Non-pigmented ciliary epithelial cell (primary cell): ENCODE results near the gene DLX5.

Source experiments
- DNase-seq: peaks from one replicate; pipeline ENCODE4 v3.0.0-alpha.2; 2010; ENCODE audit warnings: low read depth

Gene DLX5

DNA sequence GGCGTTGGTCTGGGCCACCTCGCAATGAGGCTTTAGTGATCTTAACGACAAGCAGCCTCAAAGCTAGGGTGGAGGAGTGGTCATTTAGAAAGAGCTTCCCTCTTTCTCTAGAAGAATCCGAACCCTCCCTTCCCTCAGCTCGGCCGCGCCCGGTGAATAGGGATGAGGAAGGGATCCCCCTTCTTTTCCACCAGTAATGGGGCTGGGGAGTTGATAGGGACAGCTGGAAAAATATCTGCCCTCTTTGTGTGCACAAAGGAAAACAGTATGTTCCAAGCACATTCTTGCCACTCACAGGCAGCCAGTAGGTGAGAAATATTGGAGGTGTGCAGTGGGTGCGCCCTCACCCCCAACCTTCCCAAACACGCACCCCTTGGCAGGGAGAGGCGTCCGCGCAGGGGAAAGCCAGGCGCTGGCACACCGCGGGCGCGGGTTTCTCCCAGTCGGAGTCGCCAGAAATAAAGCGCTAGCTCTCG lies 6.5 kb downstream of the DLX5 start:
- DNase-seq, result no peak

DNA sequence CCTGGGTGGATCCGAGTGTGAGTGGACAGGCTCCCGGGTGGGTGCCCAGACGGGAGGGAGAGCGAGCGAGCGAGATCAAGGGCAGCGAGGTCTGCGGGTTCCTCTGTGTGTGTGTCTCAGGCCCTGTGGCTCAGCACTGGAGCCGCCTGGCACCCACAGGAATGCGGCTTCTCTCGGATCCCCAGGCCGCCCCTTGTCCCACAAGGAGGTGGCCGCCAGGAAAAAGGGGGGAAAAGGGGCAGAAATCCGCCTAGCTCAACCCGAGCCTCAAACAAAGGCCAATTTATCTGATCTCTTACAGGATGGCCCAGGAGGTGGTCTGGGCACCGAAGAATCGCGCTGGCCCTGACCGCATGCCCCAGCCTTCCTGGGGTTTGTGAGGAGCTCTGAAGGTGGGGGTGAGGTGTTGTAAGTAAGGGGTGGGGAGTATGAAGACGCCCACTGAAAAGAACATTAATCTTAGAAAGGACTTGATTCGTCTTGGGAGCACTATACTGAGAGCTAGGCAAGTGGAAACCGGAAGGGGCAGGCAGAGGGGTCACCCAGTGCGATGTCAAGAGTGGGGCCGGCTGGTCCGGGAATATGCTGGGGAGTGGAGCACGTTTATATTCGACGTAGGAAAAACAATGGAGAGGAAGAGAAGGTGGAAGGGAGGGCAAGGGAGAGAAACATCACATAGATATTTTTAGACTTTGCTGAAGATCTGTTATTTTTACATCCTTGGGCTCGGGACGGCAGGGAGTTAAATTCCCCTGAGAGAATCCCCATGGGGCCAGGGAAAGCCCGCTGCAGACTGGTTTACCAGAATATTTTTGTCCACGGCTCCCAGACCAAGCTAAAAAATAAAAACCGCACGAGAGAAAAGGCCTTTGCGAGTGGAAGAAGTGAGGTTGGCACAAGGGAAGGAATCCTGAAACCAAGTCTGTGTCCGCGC lies 7.2 kb downstream of the DLX5 start:
- no peak for DNase-seq

DNA sequence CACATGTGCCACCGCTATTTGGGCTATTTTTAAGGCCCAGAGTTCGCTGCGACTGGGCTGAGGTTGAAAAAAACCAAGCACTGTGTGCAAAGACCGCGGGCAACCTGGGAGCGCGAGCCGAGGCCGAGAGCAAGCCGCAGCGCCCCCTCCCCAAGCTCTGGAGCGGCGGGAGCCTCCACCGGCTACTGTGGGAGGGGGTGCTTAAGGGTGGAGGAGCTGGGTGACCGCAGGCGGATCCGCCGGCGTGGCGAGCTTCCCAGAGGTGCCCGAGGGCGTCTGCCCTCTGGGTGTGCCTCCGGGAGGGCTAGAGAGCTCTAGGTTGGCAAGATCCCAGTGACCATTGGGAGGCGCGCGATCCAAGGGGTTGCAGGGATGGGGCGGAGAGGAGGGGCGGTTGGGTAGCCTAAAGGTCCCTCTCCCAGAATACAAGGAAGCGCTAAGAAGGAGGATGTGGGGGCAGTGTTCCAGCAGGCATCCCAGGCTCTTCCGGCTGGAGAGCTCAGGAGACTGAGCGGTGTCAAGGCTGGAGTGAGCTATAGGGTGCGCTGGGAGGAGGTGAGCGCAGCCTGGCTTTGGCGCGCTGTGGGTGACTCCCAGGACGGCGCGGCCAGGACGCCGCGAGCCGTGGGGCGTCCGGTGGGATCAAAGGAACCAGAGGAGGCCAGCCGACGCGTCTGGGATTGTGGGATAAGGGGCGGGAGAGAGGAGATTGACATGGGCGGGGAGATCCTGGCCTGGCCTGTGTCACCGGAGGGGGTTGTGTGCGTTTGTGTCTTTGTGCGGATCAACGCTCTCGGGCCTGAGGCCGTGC lies 8.0 kb downstream of the DLX5 start:
- no peak for DNase-seq

DNA sequence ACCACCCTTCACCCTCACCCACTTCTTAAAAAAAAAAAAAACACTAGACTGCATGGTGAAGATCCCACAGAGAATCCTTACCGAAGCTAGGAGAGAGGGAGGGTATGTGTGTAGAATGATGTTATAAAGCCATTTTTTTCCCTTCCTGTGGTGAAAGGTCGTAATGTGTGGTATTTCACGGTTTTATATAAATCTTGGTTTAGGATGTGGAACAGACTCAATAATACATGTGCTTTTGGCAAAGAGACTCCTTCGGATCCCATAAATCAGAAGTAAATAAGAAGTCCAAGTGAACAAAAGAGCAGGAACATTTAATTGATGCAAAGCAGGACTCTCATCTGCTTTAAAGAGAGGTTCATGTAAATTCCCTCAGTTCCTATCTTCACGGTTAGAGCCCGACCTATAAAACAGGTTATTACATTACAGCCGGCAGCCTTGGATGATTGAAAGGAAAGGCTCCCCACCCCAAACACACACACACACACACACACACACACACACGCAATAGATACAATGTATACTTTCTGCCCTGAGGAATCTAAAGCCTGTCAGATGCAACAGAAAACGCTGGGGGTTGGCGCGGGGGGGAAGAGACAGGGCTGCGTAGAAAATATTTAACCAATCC lies 8.8 kb downstream of the DLX5 start:
- DNase-seq, result no peak

DNA sequence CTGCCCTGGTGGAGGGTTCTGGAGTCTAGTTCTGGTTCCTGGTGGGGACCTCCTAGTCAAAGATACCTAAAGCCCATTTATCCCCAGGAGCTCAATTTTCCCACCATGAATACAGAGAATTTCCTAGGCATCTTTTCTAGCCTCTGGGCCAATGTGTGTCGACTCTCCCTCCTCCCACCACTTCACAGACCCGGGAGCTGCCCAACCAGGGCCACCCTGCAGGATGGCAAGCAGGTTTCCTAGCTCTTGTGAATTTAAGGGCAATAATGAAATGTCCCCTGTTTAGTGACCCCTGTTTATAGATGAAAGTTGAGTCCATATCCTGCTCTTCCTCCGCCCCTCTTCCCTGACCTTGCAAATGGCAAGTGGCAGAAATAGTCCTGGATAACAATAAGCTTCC lies 9.4 kb downstream of the DLX5 start:
- no peak for DNase-seq

DNA sequence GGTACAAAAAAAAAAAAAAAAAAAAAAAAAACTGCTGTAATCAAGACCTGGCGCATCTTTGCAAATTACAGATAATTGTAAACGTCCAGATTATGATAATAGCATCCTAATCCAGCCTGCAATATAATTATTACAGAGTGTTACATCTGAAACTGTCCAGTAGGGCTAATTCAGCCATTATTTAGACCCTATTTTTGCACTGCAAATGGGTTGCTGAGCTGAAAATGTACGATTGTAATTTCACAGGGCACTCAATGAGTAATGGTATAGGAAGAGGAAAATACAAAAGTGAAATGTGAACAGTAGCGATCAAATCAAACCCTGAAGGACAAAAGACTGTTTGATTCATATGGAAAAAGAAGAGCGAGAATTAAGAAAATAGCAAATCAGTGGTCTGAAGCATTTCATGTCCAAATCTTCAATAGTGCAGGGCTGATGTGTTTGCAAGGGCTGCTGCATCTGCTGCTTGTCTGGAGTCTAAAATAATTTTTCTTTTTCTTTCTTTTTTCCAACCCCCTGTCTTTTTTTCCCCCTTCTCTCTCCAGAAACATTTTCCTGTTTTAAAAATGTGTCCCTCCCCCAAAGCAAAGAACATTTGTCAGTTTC lies 10.4 kb downstream of the DLX5 start:
- DNase-seq, result no peak

DNA sequence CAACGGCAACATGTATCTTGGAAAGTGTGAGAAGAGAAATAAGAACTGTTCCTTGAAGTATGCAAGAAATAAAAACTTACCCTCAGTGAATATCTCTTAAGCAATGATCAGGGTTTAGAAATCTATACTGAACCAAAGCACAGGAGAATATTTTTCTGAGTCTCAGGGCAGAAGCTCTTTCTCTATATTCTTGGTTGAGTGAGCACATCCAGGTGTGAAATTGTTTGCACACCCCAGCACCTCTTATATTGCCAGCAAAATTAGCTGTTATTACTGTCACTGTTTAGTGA lies 10.8 kb downstream of the DLX5 start:
- DNase-seq, result no peak

DNA sequence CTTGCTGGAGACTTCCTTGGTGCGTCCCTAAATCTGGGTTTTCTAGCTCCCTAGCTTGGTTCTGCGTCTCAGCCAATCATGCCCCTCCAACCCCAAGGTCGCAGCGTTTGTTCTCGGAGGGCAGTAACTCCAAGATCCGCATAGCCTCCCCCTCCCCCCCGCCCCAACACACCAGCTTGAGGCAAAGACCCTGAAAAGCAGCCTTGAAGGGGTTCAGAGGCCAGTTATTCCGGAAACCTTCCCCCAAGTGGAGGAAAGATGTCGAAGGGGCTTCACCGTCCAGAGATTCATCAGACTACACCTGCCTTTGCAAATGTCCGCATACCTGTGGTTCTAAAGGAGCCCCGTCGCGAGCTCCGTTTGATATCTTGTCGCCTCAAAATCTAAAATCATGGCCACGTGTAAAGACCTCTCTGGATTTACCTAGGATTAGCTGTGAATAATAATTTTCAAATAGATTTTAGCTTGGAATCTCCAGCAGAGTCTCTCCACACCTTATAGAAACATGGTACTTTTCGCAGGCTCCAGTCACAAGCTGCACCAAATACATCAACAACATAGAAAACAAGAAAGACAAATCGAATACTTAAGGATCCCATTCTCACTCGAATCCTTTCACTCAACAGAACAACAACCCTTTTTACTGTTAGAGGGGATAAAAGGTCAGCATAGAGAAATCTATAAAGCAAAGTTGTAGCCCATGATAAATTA lies 11.3 kb downstream of the DLX5 start:
- DNase-seq, result no peak

DNA sequence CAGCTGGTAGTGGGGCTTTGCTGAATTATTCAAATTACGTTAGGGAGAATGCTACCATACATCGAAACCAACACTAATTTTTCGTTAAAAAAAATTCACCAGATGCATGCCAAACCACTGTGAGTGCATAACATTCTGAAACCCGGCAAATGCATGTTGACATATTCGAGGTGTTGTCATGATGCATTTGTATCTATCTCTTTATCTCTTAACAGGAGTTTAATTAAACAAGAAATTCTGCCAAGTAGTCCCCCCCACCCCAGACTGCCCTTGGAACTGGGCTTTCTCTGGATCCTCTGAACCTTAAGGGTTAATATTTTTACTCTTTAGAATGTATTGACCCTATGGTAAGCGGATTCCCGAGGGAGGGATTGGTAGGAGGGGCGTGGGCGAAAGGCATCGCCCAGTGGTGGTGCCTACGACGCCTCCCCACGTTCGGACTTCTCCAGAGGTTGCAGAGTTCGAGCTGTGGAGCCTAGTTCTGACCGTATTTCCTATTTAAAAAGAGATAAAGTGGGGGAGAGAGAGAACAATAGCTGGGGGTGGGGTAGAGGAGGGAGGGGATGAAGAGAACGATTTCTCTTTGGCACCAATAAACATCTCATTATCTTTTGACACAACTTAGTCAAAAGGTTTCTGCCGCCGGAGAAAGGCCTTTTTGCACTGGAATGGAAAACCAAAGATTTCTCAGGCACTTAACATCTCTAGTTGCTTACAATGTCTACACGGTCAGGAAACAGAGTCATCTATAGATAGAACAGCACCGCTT lies 12.1 kb downstream of the DLX5 start:
- no peak for DNase-seq

DNA sequence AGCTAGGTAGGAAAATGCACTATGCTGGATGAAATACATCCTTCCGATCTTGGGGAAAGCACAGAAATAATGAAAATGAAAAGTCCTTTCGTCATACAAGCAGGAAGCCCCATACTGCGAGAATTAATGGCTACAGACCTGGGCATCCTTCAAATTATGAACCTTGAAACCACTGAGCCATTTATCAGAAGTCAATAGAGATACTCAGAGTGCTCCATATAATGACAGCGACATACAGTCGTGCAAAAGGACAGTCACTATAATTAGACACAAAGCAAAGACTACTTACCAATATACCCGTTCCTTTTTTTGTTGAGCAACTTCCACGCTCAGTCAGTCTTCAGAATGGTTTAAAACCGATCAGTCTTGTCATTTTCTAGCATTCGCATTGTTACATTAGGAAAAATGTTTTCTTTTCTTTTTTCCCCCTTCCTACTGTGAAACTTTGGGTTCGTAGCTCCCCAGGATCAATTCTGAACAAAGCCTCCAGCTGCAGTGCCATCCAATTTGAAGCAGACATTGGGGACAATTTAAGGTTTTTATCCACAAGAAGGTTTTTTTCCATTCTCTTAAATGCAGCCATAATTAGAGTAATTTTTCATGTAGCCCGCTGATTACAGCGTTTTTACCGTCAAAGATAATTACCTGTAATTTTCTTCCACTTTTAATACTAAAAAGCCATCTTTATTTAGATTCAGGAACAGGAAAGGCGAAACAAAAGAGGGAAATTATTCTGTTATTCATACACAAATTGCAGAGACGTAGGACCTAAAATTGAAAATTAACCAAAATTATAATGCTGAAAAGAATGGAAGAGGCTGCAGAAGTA lies 12.9 kb downstream of the DLX5 start:
- DNase-seq, result no peak

DNA sequence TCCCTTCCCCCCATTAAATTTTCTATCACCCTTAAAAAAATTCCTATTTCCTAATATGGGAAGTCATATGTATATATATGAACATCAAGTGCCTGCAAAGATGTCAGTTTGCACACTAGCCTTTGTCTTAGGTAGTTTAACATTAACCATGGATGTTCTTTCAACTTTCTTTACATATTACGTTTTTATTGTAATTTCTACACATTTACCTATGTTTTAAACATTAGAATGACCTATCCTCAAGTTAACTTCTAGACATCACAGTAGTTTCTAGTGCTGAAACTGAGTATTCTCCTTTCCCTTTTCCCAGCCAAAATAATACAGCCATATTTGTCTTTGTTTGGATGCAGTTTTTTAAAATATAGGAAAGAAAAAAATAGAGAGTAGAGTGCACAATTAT lies 13.5 kb downstream of the DLX5 start:
- no peak for DNase-seq

DNA sequence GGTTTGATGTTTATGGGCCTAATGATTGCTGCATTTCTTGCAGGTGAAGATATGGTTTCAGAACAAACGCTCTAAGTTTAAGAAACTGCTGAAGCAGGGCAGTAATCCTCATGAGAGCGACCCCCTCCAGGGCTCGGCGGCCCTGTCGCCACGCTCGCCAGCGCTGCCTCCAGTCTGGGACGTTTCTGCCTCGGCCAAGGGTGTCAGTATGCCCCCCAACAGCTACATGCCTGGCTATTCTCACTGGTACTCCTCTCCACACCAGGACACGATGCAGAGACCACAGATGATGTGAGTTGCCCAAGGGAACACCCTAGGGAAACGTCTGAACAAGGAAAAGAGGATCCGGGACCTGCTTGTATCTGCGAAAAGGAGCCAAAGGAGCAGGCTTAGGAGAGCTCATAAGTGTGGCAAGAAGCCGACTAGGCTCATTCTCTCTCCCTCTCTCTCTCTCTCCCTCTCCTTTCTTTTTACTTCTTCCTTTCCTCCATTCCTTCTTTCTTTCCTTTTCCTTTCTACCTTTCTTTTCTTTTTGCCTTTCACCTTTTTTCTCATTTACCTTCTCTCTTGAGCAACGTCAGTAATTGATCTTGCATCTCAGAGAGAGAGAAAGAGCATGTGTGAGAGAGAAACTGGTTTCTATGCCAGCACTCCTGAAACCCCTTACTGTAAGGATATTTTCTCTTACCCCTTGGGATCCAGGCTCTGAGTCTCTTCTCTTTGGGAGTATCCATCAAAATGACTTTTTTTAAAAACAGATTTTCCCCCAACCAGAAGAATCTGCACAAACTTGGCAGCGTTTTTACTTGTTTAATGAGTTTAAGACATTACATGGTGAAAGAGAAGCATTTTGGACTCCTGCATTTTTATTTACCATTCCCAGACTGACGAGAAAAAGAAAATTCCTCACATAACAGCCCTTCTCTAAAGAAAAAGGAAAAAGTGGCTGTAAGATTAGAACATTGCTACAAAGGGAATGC lies 14.6 kb downstream of the DLX5 start:
- no peak for DNase-seq

DNA sequence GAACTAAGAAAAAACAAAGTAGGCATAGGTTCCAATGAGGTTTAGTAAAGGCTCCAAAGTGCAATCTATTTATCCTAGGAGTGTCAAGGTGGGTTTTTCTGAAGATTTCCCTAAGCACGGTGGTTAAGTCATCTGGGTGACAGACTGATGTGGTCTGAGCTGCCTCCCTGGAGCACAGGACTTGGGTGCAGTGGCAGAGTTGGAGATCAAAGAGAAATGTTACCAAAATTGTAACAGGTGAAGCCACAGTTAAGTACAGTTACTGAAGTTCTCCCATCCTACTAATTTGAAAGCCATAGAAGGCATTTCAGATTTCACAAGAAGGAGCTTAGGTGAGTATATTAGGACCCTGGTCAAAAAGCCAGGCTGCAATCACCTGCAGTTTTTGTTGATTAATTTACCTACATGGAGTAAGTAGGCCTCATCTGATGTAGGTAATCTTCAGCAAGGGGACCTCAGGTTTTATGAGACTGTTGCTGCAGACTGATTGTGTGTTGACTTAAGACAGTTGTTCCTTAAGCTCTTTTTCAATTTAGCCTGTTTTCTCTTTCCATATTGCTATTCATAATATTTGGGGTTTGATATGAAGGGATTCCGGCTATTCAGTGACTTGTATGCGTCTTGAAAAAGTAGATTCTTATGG lies 16.2 kb downstream of the DLX5 start:
- DNase-seq, result no peak

DNA sequence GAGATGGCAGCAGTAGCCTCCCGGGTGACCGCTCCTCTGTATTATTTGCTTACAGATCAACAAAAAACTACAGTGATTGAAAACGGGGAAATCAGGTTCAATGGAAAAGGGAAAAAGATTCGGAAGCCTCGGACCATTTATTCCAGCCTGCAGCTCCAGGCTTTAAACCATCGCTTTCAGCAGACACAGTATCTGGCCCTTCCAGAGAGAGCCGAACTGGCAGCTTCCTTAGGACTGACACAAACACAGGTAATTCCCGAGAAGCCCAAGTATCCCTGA lies 17.1 kb downstream of the DLX5 start:
- DNase-seq, result no peak

DNA sequence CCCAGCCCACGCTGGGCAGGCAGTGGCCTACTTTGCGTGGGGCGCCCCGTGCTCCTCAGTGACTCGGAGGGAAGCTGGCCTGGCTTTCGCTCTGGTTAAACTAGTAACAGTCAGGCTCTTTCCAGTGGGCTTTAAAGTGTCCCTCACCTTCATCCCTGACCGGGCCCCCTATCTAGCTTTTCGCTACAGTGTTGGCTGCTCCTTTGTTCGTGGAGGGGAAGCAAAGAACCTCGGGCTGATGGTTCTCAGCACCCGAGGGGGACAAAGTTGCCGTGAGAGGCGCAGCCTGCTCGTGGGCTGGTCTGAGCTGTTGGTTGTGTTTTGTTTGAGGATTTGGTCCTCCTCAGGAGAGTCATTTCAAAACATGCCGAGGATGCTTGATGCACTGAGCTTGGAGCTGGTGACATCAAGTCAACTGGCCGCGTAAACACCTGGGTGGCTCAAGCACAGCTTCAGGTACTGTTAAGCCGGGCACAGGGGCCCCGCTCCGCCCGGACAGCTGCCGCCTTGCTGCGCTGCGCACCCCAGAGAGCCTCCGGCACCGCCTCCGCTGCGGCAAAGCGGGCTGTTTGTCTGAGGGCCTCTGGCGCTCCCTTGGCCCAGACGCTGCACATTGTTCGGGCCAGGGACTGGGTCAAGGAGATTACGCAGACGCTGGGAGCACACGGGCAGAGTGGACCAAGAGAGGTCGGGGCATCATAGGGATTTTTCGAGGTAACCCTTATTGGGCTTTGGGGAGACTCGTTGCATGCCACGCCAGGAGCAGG lies 17.6 kb downstream of the DLX5 start:
- DNase-seq, result no peak

DNA sequence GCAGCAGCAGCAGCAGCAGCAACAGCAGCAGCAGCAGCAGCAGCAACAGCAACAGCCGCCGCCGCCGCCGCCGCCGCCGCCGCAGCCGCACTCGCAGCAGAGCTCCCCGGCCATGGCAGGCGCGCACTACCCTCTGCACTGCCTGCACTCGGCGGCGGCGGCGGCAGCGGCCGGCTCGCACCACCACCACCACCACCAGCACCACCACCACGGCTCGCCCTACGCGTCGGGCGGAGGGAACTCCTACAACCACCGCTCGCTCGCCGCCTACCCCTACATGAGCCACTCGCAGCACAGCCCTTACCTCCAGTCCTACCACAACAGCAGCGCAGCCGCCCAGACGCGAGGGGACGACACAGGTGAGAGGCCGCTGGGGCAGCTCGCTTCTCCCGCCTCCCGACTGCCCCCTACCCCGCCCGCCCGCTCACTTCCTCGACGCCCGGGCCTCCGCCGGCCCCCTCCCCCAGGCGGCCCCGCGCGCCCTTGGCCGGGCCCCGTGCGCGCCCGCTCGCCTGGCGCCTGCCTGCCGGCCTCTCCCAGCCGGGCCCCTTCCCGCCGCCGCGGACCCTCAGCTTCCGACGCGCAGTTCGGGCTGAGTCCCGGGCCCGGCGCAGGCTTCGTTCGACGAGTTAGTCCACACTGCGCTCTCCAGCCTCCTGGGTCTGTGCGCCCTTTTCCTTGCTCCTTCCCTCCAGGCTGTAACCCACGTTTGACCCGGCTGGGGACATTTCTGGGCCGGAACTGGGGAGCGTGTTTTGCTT lies 18.4 kb downstream of the DLX5 start:
- no peak for DNase-seq
